Ishikawa (cell line): ENCODE results near the gene SARDH.

ENCODE experiments used
- CEBPB ChIP-seq: IDR thresholded peaks from 2 replicates; pipeline ENCODE4 v1.6.1; 2012
- CREB1 ChIP-seq: IDR thresholded peaks from 2 replicates; pipeline ENCODE4 v1.6.1; 2012; ENCODE audit warnings: low read depth
- EGR1 ChIP-seq: IDR thresholded peaks from 2 replicates; pipeline ENCODE4 v1.6.1; 2012
- EP300 ChIP-seq: IDR thresholded peaks from 2 replicates; pipeline ENCODE4 v1.6.1; 2012; ENCODE audit warnings: borderline replicate concordance
- FOXM1 ChIP-seq: IDR thresholded peaks from 2 replicates; pipeline ENCODE4 v1.6.1; 2012; ENCODE audit warnings: low read depth, borderline replicate concordance
- MAX ChIP-seq: IDR thresholded peaks from 2 replicates; pipeline ENCODE4 v1.6.1; 2012
- NFIC ChIP-seq: IDR thresholded peaks from 2 replicates; pipeline ENCODE4 v1.6.1; 2012
- RAD21 ChIP-seq: IDR thresholded peaks from 2 replicates; pipeline ENCODE4 v1.6.1; 2012; ENCODE audit warnings: low read depth
- REST ChIP-seq: IDR thresholded peaks from 2 replicates; pipeline ENCODE4 v1.6.1; 2012; ENCODE audit warnings: low read depth, mild to moderate bottlenecking
- TAF1 ChIP-seq: IDR thresholded peaks from 2 replicates; pipeline ENCODE4 v1.6.1; 2012; ENCODE audit warnings: low read depth, mild to moderate bottlenecking
- TCF12 ChIP-seq: IDR thresholded peaks from 2 replicates; pipeline ENCODE4 v1.6.1; 2012; ENCODE audit warnings: low read depth
- TEAD4 ChIP-seq: IDR thresholded peaks from 2 replicates; pipeline ENCODE4 v1.6.1; 2012
- USF1 ChIP-seq: IDR thresholded peaks from 2 replicates; pipeline ENCODE4 v1.6.1; 2012
- YY1 ChIP-seq: IDR thresholded peaks from 2 replicates; pipeline ENCODE4 v1.6.1; 2012; ENCODE audit warnings: low read depth
- ZBTB7A ChIP-seq: IDR thresholded peaks from 2 replicates; pipeline ENCODE4 v1.6.1; 2012; ENCODE audit warnings: low read depth

SARDH gene

GRCh38 chr9:133658442-133659431, 79.4 kb downstream of the SARDH start:
- TF ChIP-seq MAX = peak; percentile 41; the same call in 1 of the 2 replicates
- peak; percentile 86 for TF ChIP-seq TCF12
- TF ChIP-seq CREB1 = no peak
- TF ChIP-seq TEAD4 = peak; percentile 49; the same call in 1 of the 2 replicates
- TF ChIP-seq EGR1 = peak; percentile 86
- TF ChIP-seq NFIC = peak; percentile 74
- peak; percentile 43; the same call in 1 of the 2 replicates for TF ChIP-seq EP300
- TF ChIP-seq FOXM1 = no peak

DNA sequence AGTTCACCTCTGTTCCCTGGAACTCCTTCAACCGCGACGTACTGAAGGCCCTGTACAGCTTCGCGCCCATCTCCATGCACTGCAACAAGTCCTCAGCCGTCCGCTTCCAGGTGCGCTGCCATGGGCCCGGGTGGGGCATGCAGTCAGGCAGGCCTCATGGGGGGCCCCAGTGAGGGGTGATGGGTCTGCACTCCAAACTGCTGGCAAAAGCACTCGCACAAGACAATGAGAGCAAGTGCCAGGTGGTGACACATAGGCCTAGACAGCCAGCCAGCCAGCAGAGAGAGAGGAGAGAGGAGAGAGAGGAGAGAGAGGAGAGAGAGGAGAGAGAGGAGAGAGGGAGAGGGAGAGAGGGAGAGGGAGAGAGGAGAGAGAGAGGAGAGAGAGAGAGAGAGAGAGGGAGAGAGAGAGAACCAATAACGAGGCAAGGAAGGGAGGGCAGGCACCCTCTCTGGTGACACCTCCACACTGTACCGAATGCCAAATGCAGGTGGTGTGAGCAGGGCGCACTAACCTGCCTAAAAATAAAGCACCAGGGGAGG, 81.0 kb downstream of the SARDH start:
- TF ChIP-seq CEBPB (no peak), NFIC (no peak), CREB1 (no peak), REST (no peak), FOXM1 (no peak), TCF12 (no peak), RAD21 (no peak), USF1 (no peak), TAF1 (no peak), EGR1 (no peak), YY1 (no peak), ZBTB7A (no peak), TEAD4 (no peak), MAX (no peak), EP300 (no peak)

DNA sequence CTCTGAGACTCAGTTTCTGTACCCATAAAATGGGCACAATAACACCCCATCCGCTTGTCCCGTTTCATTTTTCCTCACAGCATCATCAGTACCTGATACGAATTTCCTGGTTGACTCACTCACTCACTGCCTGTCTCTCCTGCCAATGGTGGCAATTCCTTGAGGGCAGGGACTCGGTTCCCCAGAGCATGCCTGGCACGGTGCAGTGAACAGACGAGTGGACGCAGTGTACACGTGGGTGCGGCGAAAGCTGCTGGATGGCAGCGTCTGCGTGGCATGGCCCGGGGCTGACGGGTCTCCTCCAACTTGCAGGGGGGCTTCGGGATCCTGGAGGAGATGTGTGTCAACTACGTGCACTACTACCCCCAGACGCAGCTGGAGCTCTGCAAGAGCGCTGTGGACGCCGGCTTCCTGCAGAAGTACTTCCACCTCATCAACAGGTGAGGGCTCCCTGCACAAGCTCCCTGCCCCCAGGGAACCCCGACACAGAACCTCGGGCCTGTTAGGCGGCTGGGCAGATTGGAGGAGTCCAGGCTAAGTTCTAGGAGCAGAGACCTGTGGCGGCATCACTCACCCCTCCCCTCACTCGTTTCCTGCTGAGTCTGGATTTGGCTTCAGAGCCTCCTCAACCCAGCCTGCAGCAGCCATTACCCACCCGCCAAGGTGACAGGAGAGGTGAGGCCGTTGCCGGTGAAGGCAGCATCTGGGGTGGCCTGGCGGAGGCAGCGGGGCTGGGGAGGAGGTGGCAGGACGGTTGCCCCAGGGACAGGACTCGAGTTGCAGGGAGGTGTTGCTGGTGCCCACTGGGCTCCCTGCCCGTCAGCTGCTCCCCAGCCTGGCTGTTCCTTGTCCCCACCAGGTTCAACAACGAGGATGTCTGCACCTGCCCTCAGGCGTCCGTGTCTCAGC, 81.7 kb downstream of the SARDH start:
- no peak for TF ChIP-seq CREB1
- 0 out of 2 replicates have a peak, but pooled peaks have one; percentile 8 for TF ChIP-seq RAD21
- no peak for TF ChIP-seq REST
- no peak for TF ChIP-seq YY1
- TF ChIP-seq FOXM1 = no peak

- TF ChIP-seq ZBTB7A (no peak), TEAD4 (no peak), TAF1 (no peak), FOXM1 (no peak), YY1 (no peak), CEBPB (no peak), TCF12 (no peak), NFIC (no peak), CREB1 (no peak), MAX (no peak), REST (no peak), RAD21 (no peak), USF1 (no peak), EP300 (no peak), EGR1 (no peak)
Observed at GRCh38 chr9:133655701-133656100, 82.5 kb downstream of the SARDH start.
